Activated gamma-delta T cell treated with anti-CD3 and anti-CD28 coated beads, Interleukin-2, amount 50 U/mL, for 16 hours (primary cell): Measurements from ENCODE around the gene ADORA2A.

ENCODE experiments used
- DNase-seq: peaks from one replicate; pipeline ENCODE4 v3.0.0-alpha.2; 2020; ENCODE audit warnings: low read depth

ADORA2A gene

DNA sequence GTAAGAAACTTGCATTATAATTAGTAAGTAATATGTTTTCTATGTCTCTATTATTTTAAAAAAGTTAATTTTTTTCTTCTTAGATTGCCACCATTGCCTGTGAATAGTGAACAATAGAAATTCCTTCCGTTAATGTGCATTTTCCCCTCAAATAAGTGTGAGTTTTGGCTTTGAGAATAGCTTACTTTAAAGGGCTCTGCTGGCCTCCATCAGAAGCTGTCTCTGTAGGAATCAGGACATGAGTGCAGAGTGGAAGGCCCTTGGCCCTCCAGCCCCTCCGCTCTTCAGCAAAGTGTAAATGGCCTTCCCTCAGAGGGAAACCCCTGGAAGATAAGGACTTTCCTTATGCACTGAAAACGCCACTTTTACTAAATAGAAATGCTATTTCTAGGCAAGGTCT is 24.1 kb upstream of the ADORA2A start:
- no peak for DNase-seq

DNA sequence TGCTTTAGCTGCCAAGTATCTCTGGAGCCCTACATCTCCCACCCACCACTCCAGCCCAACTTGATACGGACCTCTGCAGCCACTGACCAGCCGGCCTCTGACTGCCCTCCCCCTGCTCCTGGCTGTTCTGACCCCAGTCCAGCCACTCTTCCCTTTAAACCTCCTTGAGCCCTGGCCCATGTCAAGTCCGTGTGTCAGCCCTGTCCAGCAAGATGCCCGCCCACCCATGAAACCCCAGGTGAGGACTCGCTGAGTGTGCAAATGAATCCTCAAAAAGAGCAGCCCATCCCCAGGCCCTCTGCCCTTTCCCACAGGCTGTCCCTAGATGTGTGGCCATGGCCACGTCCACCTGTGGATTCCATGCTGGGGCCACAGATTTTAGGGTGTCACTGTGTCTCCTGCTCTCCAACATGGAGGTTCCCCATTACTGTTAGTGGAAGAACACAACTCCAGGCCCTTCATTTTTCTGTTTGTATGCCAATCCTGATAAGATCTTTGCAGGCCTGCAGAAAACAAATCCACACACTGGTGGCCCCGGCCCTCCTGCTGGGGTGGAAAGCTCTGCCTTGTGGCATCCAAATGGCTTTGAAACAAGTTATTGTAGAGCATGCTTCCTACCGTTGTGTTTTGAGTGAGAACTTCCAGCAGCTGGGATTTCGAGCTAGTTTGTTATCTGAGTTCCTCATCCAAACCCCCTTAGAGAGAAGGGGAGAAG is 22.7 kb upstream of the ADORA2A start:
- no peak for DNase-seq

DNA sequence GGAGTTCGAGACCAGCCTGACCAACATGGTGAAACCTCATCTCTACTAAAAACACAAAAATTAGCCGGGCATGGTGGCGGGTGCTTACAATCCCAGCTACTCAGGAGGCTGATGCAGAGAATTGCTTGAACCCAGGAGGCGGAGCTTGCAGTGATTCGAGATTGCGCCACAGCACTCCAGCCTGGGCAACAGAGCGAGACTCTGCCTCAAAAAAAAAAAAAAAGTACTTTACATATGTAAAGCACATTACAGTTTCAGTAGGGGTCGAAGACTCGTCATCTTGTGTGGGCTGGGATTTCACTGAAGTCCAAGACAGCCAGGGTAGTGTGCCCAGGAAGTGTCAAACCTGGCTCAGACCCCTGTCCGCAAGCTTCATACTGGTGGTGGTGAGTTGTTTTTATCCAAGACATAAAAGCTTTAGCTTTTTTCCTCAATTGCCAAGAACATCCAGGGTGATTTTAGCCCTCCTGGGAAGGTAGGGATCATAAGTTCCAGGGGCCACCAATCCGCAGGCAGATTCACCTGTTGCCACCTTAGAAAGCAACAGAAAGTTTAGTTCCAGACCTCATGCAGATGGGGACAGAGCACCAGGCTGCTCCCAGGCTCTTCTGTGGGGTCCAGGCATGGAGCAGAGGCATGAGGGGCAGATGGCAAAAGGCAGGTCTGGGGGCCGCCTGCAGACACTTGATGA is 21.6 kb upstream of the ADORA2A start:
- DNase-seq, result no peak

DNA sequence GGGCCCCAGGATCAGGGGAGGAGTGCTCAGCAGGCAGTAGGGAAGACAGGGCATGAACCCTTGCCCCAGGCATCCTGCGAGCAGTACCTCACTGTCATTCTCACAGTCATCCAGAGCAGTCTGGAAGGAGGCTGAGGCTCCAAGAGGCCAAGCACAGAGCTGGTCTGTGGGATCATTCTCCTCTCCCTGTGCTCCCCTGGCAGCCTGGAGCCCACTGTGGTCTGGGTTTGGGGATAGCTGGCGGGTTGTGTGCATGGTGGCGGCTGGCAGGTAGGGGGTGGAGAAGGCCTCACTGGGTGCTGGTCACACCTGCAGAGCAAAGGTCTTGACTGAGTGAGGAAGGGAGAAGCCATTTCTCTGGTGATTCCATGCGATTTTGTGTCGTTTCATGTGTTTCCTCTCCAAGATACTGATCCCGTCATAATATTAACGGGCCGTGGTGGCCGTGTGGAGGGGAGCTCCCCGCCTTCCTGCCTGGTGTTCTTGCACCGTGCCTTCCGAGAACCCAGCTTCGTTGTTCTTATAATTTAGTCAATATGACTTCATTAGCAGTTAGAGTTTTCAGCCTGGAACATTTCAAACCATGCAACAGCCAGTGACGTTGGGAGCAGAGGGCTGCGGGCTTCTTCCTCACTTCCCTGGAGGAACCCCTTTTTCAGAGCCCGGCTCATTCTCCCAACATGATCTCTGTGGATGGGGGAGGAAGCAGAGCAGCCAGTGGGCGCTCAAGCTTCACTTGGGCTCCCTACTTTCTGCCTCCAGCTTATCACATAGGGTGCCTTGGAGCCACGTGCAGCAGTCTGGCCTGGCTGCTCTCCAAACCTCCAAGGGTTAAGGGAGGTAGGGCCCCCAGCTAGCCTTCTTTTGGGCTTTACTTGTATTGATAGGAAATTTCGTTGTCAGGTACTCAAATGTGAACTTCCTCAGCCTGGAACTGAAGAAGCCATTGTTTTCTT is 20.8 kb upstream of the ADORA2A start:
- DNase-seq, result no peak

DNA sequence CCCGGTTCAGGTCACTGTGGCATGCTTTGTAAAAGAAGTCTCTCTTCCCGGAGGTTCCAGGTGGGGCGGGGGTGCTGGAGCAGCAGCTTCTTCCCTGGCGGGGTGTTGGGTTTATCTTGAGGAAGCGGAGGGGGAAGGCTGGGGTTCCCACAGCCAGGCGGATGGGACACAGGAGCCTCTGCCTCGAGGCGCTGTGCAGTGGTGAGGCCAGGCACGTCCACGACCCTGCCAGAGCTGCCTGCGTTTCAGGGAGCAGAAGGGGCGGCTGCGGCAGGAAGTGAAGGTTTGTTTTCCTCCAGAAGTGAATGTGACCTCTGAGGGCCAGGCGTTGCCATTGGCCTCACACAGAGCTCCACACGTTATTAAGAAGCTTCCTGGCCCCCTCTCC is 20.1 kb upstream of the ADORA2A start:
- DNase-seq, result no peak

DNA sequence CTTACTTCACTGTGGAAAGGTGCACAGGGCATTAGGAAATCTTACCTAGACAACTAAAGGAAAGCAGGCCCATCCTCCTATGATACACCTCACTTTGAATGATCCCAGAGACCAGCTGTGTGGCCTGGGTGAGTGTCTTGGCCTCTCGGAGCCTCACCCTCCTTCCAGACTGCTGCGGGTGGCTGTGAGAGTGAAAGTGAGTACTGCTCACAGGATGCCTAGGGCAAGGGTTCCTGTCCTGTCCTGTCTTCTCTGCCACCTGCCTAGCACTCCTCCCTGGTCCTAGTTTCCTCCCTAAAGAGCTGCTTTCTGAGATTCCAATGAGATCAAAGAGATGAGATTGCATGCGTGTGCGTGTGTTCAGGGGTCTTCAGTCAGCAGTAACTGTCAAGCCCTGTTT is 19.5 kb upstream of the ADORA2A start:
- DNase-seq, result no peak

DNA sequence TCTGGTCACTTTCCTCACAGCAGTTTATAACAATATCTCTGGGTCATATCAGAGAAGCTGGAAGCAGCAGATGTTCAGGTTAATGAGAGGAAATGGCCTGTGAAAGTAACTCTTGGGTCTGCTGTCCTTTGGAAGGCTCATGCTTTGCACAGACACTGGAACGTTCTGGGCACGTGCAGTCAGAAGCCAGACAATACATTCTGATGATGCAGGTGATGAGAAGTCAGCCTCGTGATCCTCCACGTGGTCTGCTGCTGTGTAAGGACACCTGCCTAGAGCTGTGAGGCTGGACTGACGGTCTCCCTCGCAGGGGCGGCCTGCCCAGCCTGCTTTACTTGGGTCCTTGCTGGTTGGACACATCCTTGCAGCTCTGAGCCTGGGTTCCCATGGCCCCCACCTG is 18.8 kb upstream of the ADORA2A start:
- no peak for DNase-seq

DNA sequence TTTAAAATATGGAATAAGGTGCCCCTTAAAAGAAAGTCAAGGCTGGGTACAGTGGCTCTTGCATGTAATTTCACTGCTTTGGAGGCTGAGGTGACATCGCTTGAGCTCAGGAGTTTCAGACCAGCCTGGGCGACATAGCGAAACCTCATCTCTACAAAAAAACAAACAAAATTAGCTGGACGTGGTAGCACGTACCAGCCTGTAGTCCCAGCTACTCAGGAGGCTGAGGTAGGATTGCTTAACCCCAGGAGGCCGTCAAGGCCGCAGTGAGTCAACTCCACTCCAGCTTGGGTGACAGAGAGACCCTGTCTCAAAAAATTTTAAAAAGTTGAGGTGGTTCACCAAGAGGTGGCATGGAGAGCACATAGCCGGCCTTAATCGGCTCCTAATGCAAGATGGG is 17.7 kb upstream of the ADORA2A start:
- no peak for DNase-seq

DNA sequence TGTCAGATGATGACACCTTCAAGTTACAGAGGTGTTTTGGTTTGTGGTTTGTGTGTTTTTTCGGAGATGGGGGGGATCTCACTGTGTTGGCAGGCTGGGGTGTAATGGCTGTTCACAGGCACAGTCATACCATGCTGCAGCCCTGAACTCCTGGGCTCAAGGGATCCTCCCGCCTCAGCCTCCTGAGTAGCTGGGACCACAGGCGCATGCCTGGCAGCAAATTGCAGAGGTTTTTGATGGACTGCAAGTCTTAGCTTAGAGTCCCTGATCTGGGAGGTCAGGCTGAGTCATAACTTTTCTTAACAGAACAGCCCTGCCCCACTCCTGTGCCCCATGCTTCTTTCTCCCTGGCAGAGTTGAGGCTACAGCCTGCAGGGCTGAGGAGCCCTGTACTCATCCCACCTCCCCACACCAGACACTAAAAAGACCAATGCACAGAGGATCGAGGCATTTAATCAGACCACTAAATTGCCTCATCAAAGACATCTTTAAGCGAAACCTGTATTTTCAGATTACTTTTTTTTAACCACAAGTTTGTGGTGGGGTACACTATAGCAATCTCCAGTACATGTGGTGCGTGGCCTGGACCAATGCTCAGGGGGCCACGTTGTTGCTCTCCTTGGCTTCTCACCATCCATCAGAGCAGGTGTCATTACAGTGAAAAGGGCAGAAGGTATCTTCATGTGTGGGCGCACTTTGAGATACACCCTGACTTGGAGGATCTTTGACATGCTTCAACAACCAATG is 17.1 kb upstream of the ADORA2A start:
- no peak for DNase-seq

DNA sequence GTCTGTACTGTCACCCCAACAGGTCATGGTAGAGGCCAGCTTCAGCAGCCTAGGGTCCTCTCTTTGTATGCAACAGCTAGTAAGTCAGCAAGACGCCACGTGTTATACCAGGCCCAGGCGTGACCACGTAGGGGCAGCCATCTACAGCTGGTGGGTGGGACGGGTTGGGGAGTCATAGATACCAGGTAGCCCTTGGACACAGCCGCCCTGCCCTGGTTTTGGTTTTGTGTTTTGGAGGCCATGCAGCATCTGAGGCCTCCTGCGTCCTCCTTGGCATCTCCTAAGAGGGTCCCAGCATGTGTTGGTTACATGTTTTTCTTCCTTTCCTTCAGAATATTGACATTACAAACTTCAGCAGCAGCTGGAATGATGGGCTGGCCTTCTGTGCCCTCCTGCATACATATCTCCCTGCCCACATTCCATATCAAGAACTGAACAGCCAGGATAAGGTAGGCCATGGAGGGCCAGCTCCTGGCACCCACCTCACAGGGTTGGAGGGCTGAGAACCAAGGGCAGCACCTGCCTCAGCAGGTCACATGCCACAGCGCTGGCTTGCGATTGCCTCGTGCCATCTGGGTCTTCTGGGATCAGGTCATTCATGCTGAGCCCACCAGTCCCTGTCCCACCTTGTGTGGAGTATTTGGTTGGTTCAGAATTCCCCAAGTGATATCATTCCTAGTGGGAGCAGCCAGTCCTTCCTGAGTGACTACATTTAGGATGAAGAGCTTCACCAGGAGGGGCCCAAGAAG is 16.0 kb upstream of the ADORA2A start:
- DNase-seq, result no peak

DNA sequence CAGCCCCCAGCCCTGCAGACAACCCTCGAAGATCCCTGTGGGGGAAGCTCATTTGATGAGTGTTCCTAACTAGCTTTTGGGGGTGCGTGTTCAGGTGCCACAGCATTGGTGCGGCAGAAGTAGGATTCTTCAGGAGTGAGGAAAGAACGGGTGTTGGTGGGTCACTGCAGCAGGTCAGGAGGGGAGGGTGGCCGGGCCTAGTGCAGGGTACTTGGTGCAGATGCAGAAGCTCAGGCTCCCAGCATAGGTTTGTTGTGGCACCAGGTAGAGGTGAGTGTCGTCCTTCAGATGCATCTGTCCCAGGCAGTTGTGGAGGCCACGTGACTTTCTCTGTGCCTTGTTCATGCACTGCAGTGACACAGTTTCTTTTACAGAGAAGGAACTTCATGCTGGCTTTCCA is 15.1 kb upstream of the ADORA2A start:
- no peak for DNase-seq

DNA sequence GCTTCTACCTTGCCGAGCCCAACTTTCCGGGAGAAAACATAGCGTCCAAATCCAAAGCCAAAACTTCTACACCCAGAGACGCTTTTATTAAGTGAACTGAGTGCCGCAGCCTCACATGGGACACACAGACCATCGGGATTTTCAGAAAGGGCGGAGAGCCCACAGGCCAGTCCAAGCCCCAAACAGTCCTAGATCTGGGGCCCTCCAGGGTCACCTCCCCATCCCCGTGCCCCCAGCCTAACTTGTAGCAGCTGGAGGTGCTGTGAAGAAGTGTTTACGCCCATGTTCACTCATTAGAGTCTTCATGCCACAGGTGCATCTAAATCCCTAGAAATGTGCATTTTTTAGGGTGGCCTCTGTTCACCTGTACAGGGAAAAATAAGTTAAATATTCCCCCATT is 14.1 kb upstream of the ADORA2A start:
- DNase-seq, result no peak

DNA sequence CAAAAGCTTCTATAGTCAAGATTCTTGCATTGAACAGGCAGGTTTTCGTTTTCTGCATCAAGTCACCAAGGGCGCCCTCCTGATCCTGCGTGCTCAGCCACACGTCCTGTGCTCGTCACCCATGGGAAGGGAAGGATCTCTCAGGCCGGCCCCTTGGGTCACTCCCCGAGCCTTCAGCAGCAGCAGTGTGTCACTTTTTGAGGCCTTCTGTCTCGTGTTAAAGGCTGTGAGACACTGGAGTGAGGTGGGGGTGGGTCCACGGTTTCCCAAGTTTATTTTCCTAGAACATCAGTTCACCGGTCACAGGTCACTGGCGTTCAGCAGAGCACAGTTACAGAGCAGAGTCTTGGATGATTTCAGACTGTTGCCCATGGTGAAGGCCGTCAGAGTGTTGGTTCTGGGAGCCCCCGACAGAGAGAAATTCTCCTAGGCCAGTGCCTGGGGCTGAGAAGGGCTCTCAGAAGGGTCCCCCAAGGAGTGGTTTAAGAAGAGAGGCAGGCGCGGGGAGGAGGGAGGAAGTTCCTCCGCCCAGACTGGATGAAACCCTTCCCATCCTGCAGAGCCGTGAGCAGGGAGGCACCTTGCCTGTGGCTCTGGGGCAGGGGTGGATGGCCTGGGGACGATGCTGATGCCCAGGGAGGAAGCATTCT is 13.5 kb upstream of the ADORA2A start:
- no peak for DNase-seq

DNA sequence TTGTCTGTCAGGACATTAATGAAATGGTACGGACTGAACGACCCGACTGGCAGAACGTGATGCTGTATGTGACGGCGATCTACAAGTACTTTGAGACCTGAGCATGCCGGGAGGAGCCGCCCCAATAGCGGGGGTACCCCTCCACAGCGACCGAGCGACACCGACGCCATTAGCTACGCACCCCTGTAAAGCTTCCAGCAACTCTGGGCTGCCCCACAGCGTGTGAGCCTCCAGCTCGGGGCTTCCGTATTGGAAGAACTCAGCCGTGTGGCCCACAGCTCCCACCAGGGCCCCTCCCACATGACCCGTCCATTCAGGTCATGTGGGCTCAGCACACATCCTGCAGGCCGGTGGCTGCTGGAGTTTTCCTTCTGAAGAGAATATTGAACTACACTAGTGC is 12.9 kb upstream of the ADORA2A start:
- no peak for DNase-seq

DNA sequence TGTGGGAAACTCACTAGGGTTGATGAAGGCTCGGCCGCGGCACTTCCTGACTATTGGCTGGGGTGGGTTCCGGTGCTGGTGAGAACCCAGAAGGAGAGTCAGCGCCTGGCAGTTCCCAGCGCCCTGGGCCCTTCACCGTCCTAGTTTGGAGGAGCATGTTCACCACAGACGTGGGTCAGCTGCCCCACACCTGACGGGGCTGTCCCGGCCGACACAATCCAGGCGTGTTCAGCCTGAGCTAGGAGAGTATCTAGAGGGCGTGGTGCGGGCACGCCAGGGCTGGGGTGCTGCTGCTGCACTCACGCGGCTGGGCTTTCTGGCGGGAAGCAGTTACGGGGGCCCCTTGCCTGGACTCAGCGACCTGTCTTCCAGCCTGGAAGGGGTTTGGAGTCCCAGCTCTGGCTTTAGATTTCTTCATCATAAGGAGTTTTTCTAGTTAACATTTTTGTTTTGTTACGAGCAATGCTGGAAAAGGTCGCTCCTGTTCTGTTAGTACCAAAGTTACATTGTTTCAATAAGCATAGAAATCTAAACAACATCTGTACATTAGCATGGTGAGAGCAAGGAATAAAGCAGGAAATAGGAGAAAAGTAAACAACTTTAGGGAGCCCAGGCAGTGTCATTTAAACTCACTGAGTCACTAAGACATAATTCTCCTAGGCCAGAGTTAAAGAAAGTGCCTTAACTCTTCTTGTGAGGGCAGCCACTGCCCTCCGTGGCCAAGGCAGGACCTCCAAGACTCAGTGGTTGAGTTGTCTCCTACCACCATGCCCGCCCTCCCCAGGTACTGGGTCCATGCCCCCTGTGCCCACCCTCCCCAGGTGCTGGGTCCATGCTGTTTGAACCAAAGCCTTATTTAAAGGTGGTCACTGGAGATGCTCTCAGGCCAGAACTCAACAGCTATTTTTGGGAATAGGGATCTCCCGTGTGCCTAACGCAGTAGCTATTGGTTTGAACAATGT is 12.1 kb upstream of the ADORA2A start:
- DNase-seq, result no peak

DNA sequence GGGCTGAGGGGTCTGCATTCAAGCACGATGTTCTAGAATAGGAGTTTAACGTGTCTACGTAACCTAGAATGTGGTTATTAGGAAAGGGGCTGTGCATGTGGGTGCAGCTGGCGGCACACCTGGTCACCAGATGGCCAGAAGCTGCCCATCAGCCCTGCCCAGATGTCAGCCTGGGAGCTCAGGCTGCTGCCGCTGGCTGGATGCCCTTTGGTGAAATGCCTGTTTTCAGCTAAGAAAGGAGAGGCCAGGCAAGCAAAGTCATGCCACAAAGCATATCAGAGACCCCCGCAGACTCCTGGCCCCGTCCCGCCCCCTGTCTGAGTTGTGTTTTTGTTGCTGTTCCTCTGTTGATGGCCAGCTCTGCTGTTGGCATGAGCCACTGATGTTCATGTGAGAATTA is 11.3 kb upstream of the ADORA2A start:
- no peak for DNase-seq

DNA sequence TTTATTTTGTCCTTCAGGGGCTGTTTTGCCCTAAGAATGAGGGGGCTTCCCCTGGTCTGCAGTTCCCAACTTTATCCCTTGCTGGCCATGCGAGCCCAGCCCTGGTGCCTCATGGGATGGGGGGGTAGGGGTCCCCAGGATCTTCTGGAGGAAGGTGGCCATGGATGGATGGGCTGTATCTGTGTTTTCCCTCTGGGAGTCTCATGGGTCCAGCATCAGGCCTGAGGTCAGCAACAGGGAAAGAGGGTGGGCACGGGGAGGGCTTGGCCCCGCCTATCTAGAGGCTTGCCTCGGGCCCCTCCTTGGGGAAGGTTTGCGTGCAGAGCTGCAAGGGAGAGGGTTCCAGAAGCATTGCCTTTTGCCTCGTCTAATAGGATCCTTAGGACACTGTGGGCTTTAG is 10.8 kb upstream of the ADORA2A start:
- DNase-seq, result no peak

DNA sequence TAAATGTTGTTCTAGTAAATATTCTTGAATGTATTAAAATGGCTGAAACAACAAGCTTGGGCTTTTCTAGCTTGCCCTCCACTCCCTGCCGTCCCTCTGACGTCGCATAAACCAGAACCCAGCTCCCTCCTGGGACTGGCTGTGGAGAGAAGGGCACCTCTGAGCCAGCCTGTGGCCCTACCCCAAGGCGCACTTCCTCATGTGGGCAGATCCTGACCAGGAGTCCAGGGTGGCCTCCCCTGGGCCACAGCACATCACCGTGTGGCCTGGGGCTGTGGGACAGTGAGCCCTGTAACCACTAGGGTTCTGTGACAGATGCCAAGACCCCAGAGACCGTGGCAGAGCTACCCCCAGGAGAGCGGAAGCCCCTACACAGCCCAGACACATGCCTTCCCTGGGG is 10.2 kb upstream of the ADORA2A start:
- no peak for DNase-seq

DNA sequence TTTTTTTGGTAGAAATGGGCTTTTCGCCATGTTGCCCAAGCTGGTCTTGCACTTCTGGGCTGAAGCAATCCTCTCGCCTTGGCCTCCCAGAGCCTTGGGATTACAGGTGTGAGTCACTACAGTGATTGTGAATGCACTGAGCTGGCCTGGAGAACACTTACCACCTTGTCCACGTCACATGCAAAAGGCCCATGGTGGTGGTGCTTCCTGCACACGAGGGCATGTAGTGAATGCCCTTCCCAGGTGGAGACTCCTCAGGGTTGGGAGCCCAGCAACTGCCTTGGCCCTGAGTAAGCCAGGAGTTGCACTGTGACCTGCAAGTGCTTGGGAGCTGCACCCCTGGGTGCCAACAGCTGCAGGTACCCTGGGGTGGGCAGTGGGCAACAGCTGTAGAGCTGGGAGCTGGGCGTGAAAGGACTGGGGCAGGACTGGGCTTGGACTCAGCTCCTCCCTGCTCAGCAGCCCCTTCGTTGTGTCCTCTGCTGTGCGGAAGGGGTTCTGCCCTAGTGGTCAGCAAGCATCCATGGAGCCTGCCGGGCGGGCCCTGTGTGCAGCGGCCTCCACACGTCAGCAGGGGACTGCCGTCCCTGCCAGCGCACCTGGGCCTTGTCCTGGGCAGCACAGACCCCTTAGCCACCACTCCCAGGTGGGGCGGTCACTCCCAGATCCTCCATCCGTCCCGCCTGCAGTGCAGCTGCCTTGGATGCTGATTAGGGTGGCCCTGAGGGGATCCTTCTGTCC is 9.3 kb upstream of the ADORA2A start:
- DNase-seq, result no peak
